Endothelial cell of umbilical vein (primary cell): ENCODE measurements around the gene NCEH1. TPM values are rescaled to one million over a fixed set of nuclear protein-coding genes. Genes with fewer than 3 reads are reported as not detected.

Experiments used
- BruUV-seq: library from RNA; stranded (reverse); fragments of 400-500 nt; replicated peaks from 2 replicates; lab custom pipeline; 2021; lab: Mats Ljungman, UMichigan
- CTCF ChIA-PET: fragments of 300-600, 350-600 bp; sonication (Branson Sonifier 250); formaldehyde crosslinking; loops from one replicate; lab custom pipeline; 2021; ENCODE audit warnings: antibody characterized with exemption, inconsistent platforms; lab: Charles Lee
- POLR2A ChIA-PET: fragments of 300-600, 350-600 bp; sonication (Branson Sonifier 250); formaldehyde crosslinking; loops from one replicate; lab custom pipeline; 2021; ENCODE audit warnings: antibody characterized with exemption, inconsistent platforms; lab: Charles Lee
- DNase-seq: peaks from one replicate; pipeline ENCODE4 v3.0.0-alpha.2; 2011; ENCODE audit warnings: low read depth, low spot score
- FAIRE-seq: peaks from 2 replicates; lab custom pipeline; 2011; peaks lifted over from hg19 to GRCh38; lab: Jason Lieb, UNC
- H2AFZ ChIP-seq: 2 replicates; pipeline ENCODE4 v1.6.0; 2012; ENCODE audit warnings: low read depth, low read length, control low read depth, inconsistent platforms
- H3K27ac ChIP-seq: 2 replicates; pipeline ENCODE4 v1.5.1; 2011; ENCODE audit warnings: low read depth, mild to moderate bottlenecking, control low read depth, low read length, moderate library complexity; ENCODE audit not compliant: insufficient read depth
- H3K27me3 ChIP-seq, 2 experiments: 2 replicates each; pipeline versions ENCODE4 v1.6.0 to v1.6.1; 2011; ENCODE audit warnings: low read length in 2 of 2, mixed read lengths in 1 of 2; ENCODE audit not compliant: control insufficient read depth in 2 of 2, insufficient read depth in 2 of 2
- H3K36me3 ChIP-seq, 2 experiments: 2 replicates in 1 of 2; 3 replicates in 1 of 2; pipeline ENCODE4 v1.5.1; 2011; ENCODE audit warnings: low read length in 2 of 2, mild to moderate bottlenecking in 1 of 2, moderate library complexity in 1 of 2; ENCODE audit not compliant: control insufficient read depth in 2 of 2, insufficient read depth in 2 of 2; ENCODE audit errors: extremely low read depth in 1 of 2
- H3K4me1 ChIP-seq: 3 replicates; pipeline ENCODE4 v1.5.1; 2011; ENCODE audit warnings: mild to moderate bottlenecking, low read length; ENCODE audit not compliant: control insufficient read depth, insufficient read depth; ENCODE audit errors: extremely low read depth
- H3K4me2 ChIP-seq: 2 replicates; pipeline ENCODE4 v1.6.1; 2011; ENCODE audit warnings: low read length, control low read depth, mixed read lengths; ENCODE audit not compliant: insufficient read depth
- H3K4me3 ChIP-seq, 3 experiments: fragments of 200-600 bp in 1 of 3; sonication (generic), shearing (Covaris generic) in 1 of 3; replicated peaks in 1 of 3; 2 replicates each; pipeline ENCODE4 v1.5.1; 2011 to 2016; ENCODE audit warnings: control low read depth in 3 of 3, low read length in 3 of 3, mild to moderate bottlenecking in 2 of 3, inconsistent platforms in 1 of 3, low read depth in 1 of 3, moderate library complexity in 1 of 3; ENCODE audit not compliant: insufficient read depth in 1 of 3
- H3K79me2 ChIP-seq: 2 replicates; pipeline ENCODE4 v1.6.0; 2012; ENCODE audit warnings: low read length, inconsistent platforms; ENCODE audit not compliant: control insufficient read depth, insufficient read depth
- H3K9ac ChIP-seq: replicated peaks from 2 replicates; pipeline ENCODE3; 2011; ENCODE audit warnings: low read length, control low read depth; ENCODE audit not compliant: insufficient read depth; ENCODE audit errors: extremely low read depth
- H3K9me1 ChIP-seq: replicated peaks from 3 replicates; pipeline ENCODE4 v1.6.0; 2011; ENCODE audit warnings: mild to moderate bottlenecking, low read length; ENCODE audit not compliant: control insufficient read depth, insufficient read depth; ENCODE audit errors: extremely low read depth
- H3K9me3 ChIP-seq: replicated peaks from 2 replicates; pipeline ENCODE4 v1.5.1; 2012; ENCODE audit warnings: low read length, inconsistent platforms; ENCODE audit not compliant: control insufficient read depth, insufficient read depth
- H4K20me1 ChIP-seq: replicated peaks from 2 replicates; pipeline ENCODE3; 2011; ENCODE audit warnings: mild to moderate bottlenecking, low read length; ENCODE audit not compliant: control insufficient read depth, insufficient read depth; ENCODE audit errors: extremely low read depth
- EZH2 ChIP-seq: IDR thresholded peaks from 2 replicates; pipeline ENCODE4 v1.6.1; 2012; ENCODE audit warnings: borderline replicate concordance, low read depth, mild to moderate bottlenecking, moderate library complexity, low read length, inconsistent platforms; ENCODE audit not compliant: severe bottlenecking
- FOS ChIP-seq: IDR thresholded peaks from 2 replicates; pipeline ENCODE4 v1.6.1; 2011; ENCODE audit warnings: mild to moderate bottlenecking, low read length, moderate library complexity, borderline replicate concordance; ENCODE audit not compliant: insufficient read depth
- GATA2 ChIP-seq: IDR thresholded peaks from 2 replicates; pipeline ENCODE4 v1.7.0; 2011; ENCODE audit warnings: low read depth, mild to moderate bottlenecking, moderate library complexity, mixed read lengths, low read length; ENCODE audit not compliant: insufficient read length, insufficient read depth
- JUN ChIP-seq: IDR thresholded peaks from 2 replicates; pipeline ENCODE4 v1.6.1; 2011; ENCODE audit warnings: borderline replicate concordance, low read depth; ENCODE audit not compliant: insufficient read length, insufficient read depth
- MYC ChIP-seq: IDR thresholded peaks from one replicate; pipeline ENCODE4 v1.6.1; 2011; ENCODE audit warnings: mild to moderate bottlenecking, low read depth, low read length
- POLR2A ChIP-seq: IDR thresholded peaks from 2 replicates; pipeline ENCODE4 v1.6.1; 2012; ENCODE audit warnings: low read depth, mild to moderate bottlenecking, control low read depth, low read length
- POLR2AphosphoS5 ChIP-seq: IDR thresholded peaks from 2 replicates; pipeline ENCODE4 v1.6.1; 2012; ENCODE audit warnings: low read depth, mild to moderate bottlenecking, control low read depth, low read length, moderate library complexity; ENCODE audit not compliant: insufficient read depth
- dilution Hi-C: fragments of 300-500 bp; cut with MboI; formaldehyde crosslinking; loops from one replicate; pipeline ENCODE4 v1.15.0; 2019; ENCODE audit warnings: low sequenced_read_pairs; ENCODE audit not compliant: extremely low pct_ligation_motif_present
- intact Hi-C: fragments of 100-400 bp; cut with micrococcal nuclease; formaldehyde crosslinking; loops from one replicate; pipeline ENCODE4 v1.10.0; 2022
- polyA plus RNA-seq, 4 experiments: library from polyadenylated mRNA; depleted of rRNA in 3 of 4; stranded (reverse) in 3 of 4; unstranded in 1 of 4; fragments of >200 nt; gene quantifications; 2 replicates each; pipeline versions ENCODE4 v1.2.1 to v1.2.3, GENCODE V29; 2011 to 2012; ENCODE audit warnings: missing spikeins in 1 of 4
- total RNA-seq: library from RNA; stranded (reverse); gene quantifications from 2 replicates; pipeline ENCODE4 v1.2.3, GENCODE V29; 2021
- TF ChIP-seq, protein P1 (sequence below): IDR thresholded peaks from 2 replicates; pipeline ENCODE4 v1.6.1; 2011; ENCODE audit not compliant: insufficient read depth, insufficient read length
- TF ChIP-seq, protein P2 (sequence below), 2 donors: IDR thresholded peaks; 1 replicate in 1 of 2; 2 replicates in 1 of 2; pipeline ENCODE4 v1.5.1; 2011; ENCODE audit warnings: low read length in 2 of 2, mild to moderate bottlenecking in 2 of 2, moderate library complexity in 2 of 2, control low read depth in 1 of 2, inconsistent platforms in 1 of 2, low read depth in 1 of 2; ENCODE audit not compliant: insufficient read depth in 1 of 2; ENCODE audit errors: extremely low read depth in 1 of 2

The NCEH1 gene
- total and polyA plus RNA-seq, 2 donors (not counting 3 experiments of a cell fraction or from before 2014, with no cell fraction given): 10.0 to 20.3 TPM

GRCh38 chr3:172751175-172751704, 40.4 kb upstream of the NCEH1 start:
- ChIA-PET POLR2A (interaction anchor here (1.6 kb wide), 1 partner anchor 41 kb away, joined by 10 read pairs; the partner anchor contains the start of gene NCEH1), CTCF (interaction anchor here (1.0 to 3.5 kb wide), 9 partner anchors 11 to 290 kb away, joined by 3 to 91 read pairs (median 5); partner anchors contain the start of gene NCEH1)
- dilution Hi-C loops: no loop called here
- no TSS peak for BruUV-seq
- peak; percentile 52 for DNase-seq
- Histone ChIP-seq H3K4me3 (peak overlapping the region; percentile 63 to 100 (median 100)), H3K9me1 (no peaks in the 10 kb centered on the region), H3K27me3 (no peaks in the 10 kb centered on the region), H3K36me3 (peaks cover 0 to 11% of the 10 kb centered on the region in 2 experiments), H3K4me1 (peaks cover 32% of the 10 kb centered on the region), H3K79me2 (peaks cover 52% of the 10 kb centered on the region), H2AFZ (peak overlapping the region; percentile 93), H3K9ac (peak overlapping the region; percentile 99), H3K9me3 (no peaks in the 10 kb centered on the region), H3K4me2 (peak overlapping the region; percentile 100), H4K20me1 (no peaks in the 10 kb centered on the region), H3K27ac (peak overlapping the region; percentile 89)
- no peak for TF ChIP-seq POLR2AphosphoS5
- TF ChIP-seq FOS: no peak
- TF ChIP-seq POLR2A: no peak
- FAIRE-seq: no peak
- intact Hi-C loops: no loop called here

GRCh38 chr3:172750368-172751174, 39.7 kb upstream of the NCEH1 start, which contains the start of gene ECT2:
Gene ECT2, plus strand, starts transcription at chr3:172750726. Its CDS starts 3,805 bp downstream, at chr3:172754531.
- BruUV-seq: TSS peak; percentile 55
- Histone ChIP-seq H3K4me1 (peaks cover 32% of the 10 kb centered on the region), H3K4me2 (peak within 1 kb of the TSS; percentile 100), H3K27ac (peak within 1 kb of the TSS; percentile 97), H3K79me2 (peaks cover 47% of the 10 kb centered on the region), H3K9me1 (no peaks in the 10 kb centered on the region), H3K27me3 (no peaks in the 10 kb centered on the region), H3K4me3 (peak within 1 kb of the TSS; percentile 63 to 100 (median 100)), H2AFZ (peak within 1 kb of the TSS; percentile 93), H3K36me3 (peaks cover 0 to 5% of the 10 kb centered on the region in 2 experiments), H3K9ac (peak within 1 kb of the TSS; percentile 99), H3K9me3 (no peaks in the 10 kb centered on the region), H4K20me1 (no peaks in the 10 kb centered on the region)
- CTCF ChIA-PET: interaction anchor here (0.8 to 3.5 kb wide), 15 partner anchors 11 to 289 kb away, joined by 3 to 91 read pairs (median 5); partner anchors contain the start of gene NCEH1
- DNase-seq (peak; percentile 99), FAIRE-seq (peak; percentile 83)
- TF ChIP-seq, protein P1, sequence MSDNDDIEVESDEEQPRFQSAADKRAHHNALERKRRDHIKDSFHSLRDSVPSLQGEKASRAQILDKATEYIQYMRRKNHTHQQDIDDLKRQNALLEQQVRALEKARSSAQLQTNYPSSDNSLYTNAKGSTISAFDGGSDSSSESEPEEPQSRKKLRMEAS: no peak
- no peak for TF ChIP-seq MYC
- peak; percentile 67 for TF ChIP-seq POLR2AphosphoS5
- peak; percentile 15 for TF ChIP-seq FOS
- TF ChIP-seq EZH2: no peak
- peak; percentile 63 for TF ChIP-seq POLR2A
- no peak for TF ChIP-seq JUN
- TF ChIP-seq, protein P2, sequence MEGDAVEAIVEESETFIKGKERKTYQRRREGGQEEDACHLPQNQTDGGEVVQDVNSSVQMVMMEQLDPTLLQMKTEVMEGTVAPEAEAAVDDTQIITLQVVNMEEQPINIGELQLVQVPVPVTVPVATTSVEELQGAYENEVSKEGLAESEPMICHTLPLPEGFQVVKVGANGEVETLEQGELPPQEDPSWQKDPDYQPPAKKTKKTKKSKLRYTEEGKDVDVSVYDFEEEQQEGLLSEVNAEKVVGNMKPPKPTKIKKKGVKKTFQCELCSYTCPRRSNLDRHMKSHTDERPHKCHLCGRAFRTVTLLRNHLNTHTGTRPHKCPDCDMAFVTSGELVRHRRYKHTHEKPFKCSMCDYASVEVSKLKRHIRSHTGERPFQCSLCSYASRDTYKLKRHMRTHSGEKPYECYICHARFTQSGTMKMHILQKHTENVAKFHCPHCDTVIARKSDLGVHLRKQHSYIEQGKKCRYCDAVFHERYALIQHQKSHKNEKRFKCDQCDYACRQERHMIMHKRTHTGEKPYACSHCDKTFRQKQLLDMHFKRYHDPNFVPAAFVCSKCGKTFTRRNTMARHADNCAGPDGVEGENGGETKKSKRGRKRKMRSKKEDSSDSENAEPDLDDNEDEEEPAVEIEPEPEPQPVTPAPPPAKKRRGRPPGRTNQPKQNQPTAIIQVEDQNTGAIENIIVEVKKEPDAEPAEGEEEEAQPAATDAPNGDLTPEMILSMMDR (IDR thresholded peaks at IDR 0.05; ENCODE audit: extremely low read depth in 1 of 2, insufficient read depth in 1 of 2, low read depth in 1 of 2, low read length in 2 of 2): peak; percentile 79 to 80
- TF ChIP-seq GATA2: no peak
- intact Hi-C loops (loop anchor here (1.0 kb wide), 2 partner anchors 39 to 77 kb away; partner anchors contain the start of gene NCEH1), dilution Hi-C loops (no loop called here)
- POLR2A ChIA-PET: interaction anchor here (0.6 to 1.6 kb wide), 8 partner anchors 20 to 77 kb away, joined by 3 to 10 read pairs (median 4); partner anchors contain the start of gene NCEH1
